Measurements from ENCODE around the gene TCIRG1. TPM values are rescaled to one million over a fixed set of nuclear protein-coding genes. Genes with fewer than 3 reads are reported as not detected.

The TCIRG1 gene
- total RNA-seq, 4 donors from 2014 or later: 13.4 to 24.5 (median 14.1) TPM

DNA sequence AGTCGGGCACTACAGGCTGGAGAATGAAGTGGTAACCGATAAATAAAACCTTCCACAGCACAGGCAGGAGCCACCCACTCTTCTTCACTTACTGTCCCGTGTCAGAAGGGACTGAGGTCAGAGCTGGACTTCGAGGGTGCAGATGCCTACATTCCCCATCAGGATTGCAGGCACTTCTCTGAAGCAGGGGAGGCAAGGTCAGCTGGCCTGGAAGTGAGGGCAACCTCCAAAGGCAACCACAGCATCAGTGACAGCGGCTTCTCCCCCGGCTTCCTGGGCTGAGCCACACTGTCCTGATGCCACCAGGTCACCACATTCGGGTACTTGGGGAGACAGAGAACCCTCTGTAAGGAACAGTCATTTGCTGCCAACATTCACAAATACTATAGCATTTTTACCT is 22.7 kb downstream of the TCIRG1 start:
- intact Hi-C loops (cut with DNase I; ENCODE audit: low total_unique reads) (no loop called here), in situ Hi-C loops (cut with MboI; ENCODE audit: low sequenced_read_pairs in 4 of 4) (no loop called here)
- TF ChIP-seq CTCF (IDR thresholded peaks at IDR 0.05 in 4 of 5, conservative IDR thresholded peaks at IDR 0.05 in 1 of 5) (no peak), POLR2A (IDR thresholded peaks at IDR 0.05) (no peak)

GRCh38 chr11:68064926-68065325 is 26.1 kb downstream of the TCIRG1 start:
- ATAC-seq (no peak), DNase-seq (no peak)
- Histone ChIP-seq H3K27me3 (no peaks in the 10 kb centered on the region), H3K4me1 (no peaks in the 10 kb centered on the region), H3K4me3 (no peak overlapping the region), H3K36me3 (peaks cover 0 to 80% of the 10 kb centered on the region in 2 donors), H3K9me3 (no peaks in the 10 kb centered on the region), H3K27ac (no peak overlapping the region)
- in situ Hi-C loops (cut with MboI; ENCODE audit: low sequenced_read_pairs in 4 of 4): no loop called here
- no peak for TF ChIP-seq POLR2A (IDR thresholded peaks at IDR 0.05)
- no peak for TF ChIP-seq CTCF (IDR thresholded peaks at IDR 0.05 in 4 of 5, conservative IDR thresholded peaks at IDR 0.05 in 1 of 5)
- intact Hi-C loops (cut with DNase I; ENCODE audit: low total_unique reads): no loop called here

More for the DNA sequence above, 22.7 kb downstream of the TCIRG1 start:
- Histone ChIP-seq H3K4me1 (no peaks in the 10 kb centered on the region), H3K9me3 (no peaks in the 10 kb centered on the region), H3K4me3 (no peak overlapping the region), H3K36me3 (peaks cover 0 to 56% of the 10 kb centered on the region in 2 donors), H3K27me3 (no peaks in the 10 kb centered on the region), H3K27ac (no peak overlapping the region)
- DNase-seq: no peak
- no peak for ATAC-seq

DNA sequence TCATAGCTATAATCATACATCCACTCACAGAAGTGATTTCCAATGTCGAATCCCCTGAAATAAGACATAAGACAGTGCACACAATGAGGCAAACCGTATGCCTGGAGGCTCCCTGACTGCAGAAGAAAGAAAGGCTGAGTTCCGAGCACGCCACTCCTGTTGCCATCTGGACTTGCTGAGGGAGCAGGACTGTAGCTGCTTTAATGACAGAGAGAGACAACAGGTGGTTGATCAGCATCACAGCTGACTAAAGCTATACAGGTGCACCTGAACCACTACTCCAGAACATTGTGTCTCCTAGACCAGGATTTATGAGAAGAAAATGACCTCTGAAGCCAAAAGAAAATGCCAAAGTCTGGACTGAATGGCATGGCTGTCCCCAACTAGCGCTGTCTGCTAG is 27.0 kb downstream of the TCIRG1 start:
- ATAC-seq (no peak), DNase-seq (no peak)
- no peaks in the 10 kb centered on the region for H3K4me1 ChIP-seq
- no peaks in the 10 kb centered on the region for H3K27me3 ChIP-seq
- intact Hi-C loops (cut with DNase I; ENCODE audit: low total_unique reads) (no loop called here), in situ Hi-C loops (cut with MboI; ENCODE audit: low sequenced_read_pairs in 4 of 4) (no loop called here)
- peaks cover 0 to 81% of the 10 kb centered on the region in 2 donors for H3K36me3 ChIP-seq
- no peak for TF ChIP-seq POLR2A (IDR thresholded peaks at IDR 0.05)
- TF ChIP-seq CTCF (IDR thresholded peaks at IDR 0.05 in 4 of 5, conservative IDR thresholded peaks at IDR 0.05 in 1 of 5): no peak
- no peak overlapping the region for H3K27ac ChIP-seq
- H3K4me3 ChIP-seq: no peak overlapping the region
- no peaks in the 10 kb centered on the region for H3K9me3 ChIP-seq

DNA sequence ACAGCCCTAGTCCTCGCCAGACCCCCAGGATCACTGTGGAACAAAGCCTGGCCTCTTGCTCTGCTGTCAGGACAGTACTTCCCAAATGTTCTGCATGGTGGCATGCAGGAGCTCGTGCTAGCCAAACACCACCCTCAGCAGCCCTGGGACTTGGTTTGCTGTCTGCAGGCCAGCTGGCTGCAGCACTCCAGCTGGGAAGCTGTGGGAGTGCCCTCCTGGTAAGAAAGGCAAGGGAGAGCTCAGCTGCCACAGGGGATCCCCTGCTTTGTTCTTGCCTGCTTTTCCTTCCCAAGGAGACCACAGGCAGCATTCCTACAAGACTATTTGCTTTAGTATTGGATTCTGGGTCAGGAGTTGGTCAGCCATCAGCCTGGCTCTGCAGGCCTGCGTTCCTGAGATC is 27.9 kb downstream of the TCIRG1 start:
- intact Hi-C loops (cut with DNase I; ENCODE audit: low total_unique reads): no loop called here
- Histone ChIP-seq H3K9me3 (no peaks in the 10 kb centered on the region), H3K4me1 (no peaks in the 10 kb centered on the region), H3K36me3 (peaks cover 0 to 79% of the 10 kb centered on the region in 2 donors), H3K27me3 (no peaks in the 10 kb centered on the region), H3K4me3 (no peak overlapping the region), H3K27ac (no peak overlapping the region)
- in situ Hi-C loops (cut with MboI; ENCODE audit: low sequenced_read_pairs in 4 of 4): no loop called here
- DNase-seq (no peak), ATAC-seq (no peak)
- no peak for TF ChIP-seq POLR2A (IDR thresholded peaks at IDR 0.05)
- TF ChIP-seq CTCF (IDR thresholded peaks at IDR 0.05 in 4 of 5, conservative IDR thresholded peaks at IDR 0.05 in 1 of 5): no peak

GRCh38 chr11:68067991-68068390 is 29.2 kb downstream of the TCIRG1 start:
- DNase-seq (no peak), ATAC-seq (no peak)
- H3K27me3 ChIP-seq: no peaks in the 10 kb centered on the region
- in situ Hi-C loops (cut with MboI; ENCODE audit: low sequenced_read_pairs in 4 of 4) (no loop called here), intact Hi-C loops (cut with DNase I; ENCODE audit: low total_unique reads) (no loop called here)
- TF ChIP-seq CTCF (IDR thresholded peaks at IDR 0.05 in 4 of 5, conservative IDR thresholded peaks at IDR 0.05 in 1 of 5) (no peak), POLR2A (IDR thresholded peaks at IDR 0.05) (no peak)
- H3K9me3 ChIP-seq: no peaks in the 10 kb centered on the region
- no peak overlapping the region for H3K4me3 ChIP-seq
- H3K4me1 ChIP-seq: no peaks in the 10 kb centered on the region
- peaks cover 0 to 71% of the 10 kb centered on the region in 2 donors for H3K36me3 ChIP-seq
- no peak overlapping the region for H3K27ac ChIP-seq
